GM12875 (cell line): ENCODE measurements around the gene TUT4.

ENCODE experiments used
- H3K4me3 ChIP-seq: one replicate; pipeline ENCODE4 v1.5.1; 2011; ENCODE audit warnings: low read depth, low read length, control low read depth
- TF ChIP-seq, protein P1 (sequence below): IDR thresholded peaks from 2 replicates; pipeline ENCODE4 v1.5.1; 2011; ENCODE audit warnings: low read depth, mild to moderate bottlenecking, control low read depth, inconsistent platforms, low read length, moderate library complexity, borderline replicate concordance; ENCODE audit not compliant: insufficient read depth

Gene TUT4

GRCh38 chr1:52597912-52598311 lies 45.0 kb upstream of the TUT4 start:
- TF ChIP-seq, protein P1, sequence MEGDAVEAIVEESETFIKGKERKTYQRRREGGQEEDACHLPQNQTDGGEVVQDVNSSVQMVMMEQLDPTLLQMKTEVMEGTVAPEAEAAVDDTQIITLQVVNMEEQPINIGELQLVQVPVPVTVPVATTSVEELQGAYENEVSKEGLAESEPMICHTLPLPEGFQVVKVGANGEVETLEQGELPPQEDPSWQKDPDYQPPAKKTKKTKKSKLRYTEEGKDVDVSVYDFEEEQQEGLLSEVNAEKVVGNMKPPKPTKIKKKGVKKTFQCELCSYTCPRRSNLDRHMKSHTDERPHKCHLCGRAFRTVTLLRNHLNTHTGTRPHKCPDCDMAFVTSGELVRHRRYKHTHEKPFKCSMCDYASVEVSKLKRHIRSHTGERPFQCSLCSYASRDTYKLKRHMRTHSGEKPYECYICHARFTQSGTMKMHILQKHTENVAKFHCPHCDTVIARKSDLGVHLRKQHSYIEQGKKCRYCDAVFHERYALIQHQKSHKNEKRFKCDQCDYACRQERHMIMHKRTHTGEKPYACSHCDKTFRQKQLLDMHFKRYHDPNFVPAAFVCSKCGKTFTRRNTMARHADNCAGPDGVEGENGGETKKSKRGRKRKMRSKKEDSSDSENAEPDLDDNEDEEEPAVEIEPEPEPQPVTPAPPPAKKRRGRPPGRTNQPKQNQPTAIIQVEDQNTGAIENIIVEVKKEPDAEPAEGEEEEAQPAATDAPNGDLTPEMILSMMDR = no peak
- H3K4me3 ChIP-seq = no peak overlapping the region

DNA sequence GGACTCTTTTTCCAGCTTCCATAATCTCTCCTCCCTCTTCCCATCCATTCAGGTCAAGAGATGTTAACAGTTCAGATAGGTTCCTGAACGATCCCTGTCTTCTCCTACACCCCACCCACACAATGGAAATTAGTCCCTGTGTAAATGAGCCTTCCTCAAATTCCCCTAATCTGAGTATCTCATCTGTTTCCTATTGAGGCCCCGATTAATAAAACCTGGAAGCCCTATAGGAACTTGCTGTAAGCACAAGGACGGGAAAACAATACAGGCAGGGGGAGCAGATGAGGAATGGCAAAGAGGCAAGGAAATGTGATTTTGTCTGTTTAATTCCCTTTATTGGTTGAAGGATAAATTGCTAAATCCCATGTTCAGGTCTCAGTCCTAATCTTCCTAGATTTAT lies 42.2 kb upstream of the TUT4 start:
- no peak overlapping the region for H3K4me3 ChIP-seq
- TF ChIP-seq, protein P1 = no peak

DNA sequence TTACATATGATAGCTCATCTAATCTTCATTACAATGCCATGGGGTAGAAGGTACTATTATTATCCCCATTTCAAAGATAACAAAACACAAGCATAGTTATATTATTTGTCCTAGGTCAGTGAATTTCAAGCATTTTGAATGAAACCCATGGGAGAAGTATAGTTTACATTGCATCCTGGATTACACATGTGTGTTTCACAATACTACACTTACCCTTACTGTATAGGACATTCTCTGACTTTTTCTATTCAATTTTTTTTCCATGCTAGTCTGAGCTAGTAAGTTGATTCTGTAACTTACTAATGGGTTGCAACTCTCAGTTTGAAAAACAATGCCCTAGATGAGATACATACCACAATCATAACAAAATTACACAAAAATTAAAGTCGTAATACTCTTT lies 40.6 kb upstream of the TUT4 start:
- H3K4me3 ChIP-seq = no peak overlapping the region
- TF ChIP-seq, protein P1 = no peak

DNA sequence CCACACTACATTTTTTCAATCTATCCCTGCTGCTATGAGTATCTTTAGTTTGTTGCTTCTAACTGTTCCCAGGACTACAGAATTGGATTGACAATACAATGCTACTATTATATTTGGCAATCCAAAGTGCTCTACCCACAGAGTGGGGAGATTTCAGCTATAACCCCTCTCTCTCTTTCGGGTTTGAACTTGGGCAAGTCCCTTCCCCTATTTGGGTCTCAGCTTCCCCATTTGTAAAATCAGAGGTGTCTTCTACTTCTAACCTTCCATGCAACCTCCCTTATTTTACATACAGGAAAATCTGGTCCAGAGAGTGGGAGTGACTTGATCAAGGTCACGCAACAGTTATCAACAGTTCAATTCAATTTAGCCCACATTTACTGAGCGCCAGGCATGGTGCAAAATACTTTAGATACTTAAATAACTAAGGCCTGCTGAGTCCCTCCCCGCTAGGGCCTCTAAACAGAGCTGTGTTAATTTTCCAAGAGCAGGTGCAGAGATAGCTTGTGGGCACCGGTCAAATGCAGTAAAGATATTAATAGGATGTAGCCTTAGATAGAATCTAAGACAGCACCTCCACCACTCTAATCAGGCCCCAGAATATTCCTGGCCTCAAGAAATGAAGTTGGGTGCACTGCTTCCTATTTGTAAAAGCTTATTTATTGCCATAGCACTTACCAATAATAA lies 39.9 kb upstream of the TUT4 start:
- H3K4me3 ChIP-seq = no peak overlapping the region
- TF ChIP-seq, protein P1 = no peak

- TF ChIP-seq, protein P1 = no peak
- no peak overlapping the region for H3K4me3 ChIP-seq
These were observed 37.4 kb upstream of the TUT4 start for GRCh38 chr1:52590266-52590665.

DNA sequence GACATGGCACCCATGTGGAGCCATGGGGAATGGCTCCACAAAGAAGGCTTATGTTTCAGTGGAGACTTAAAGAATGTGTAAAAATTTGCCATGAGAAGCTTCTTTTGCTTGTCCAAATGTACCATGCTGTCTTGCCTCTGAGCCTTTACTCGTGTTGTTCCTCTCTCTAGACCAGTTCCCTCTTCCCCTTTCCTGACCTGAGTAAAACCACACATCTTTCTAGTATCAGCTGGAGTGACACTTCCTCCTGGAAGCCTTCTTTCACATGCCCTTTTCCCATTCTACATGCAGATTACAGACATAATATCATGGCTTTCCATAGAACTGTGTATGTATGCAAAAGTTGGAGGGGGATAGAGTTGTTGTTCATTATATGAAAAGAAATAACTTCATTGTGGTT lies 35.6 kb upstream of the TUT4 start:
- TF ChIP-seq, protein P1 = no peak
- H3K4me3 ChIP-seq = no peak overlapping the region

- TF ChIP-seq, protein P1 = no peak
- no peak overlapping the region for H3K4me3 ChIP-seq
These were observed 35.1 kb upstream of the TUT4 start for GRCh38 chr1:52588027-52588426.
